Panc1 (cell line): ENCODE results near the gene RPA4. TPM values are rescaled to one million over a fixed set of nuclear protein-coding genes. Genes with fewer than 3 reads are reported as not detected.

Experiments used
- ATAC-seq: fragments of 200-7000 bp; cut with Tn5 transposase; 2 replicates; pipeline ENCODE4 v1.9.1; 2020; ENCODE audit warnings: mild to moderate bottlenecking, moderate library complexity
- BruUV-seq: library from RNA; stranded (reverse); fragments of 400-500 nt; replicated peaks from 2 replicates; lab custom pipeline; 2021; lab: Mats Ljungman, UMichigan
- CTCF ChIA-PET: fragments of 300-600 bp; sonication (Branson Sonifier 250); formaldehyde crosslinking; loops from one replicate; lab custom pipeline; 2022; ENCODE audit warnings: antibody characterized with exemption; lab: Charles Lee
- POLR2A ChIA-PET: fragments of 300-600 bp; sonication (Branson Sonifier 250); formaldehyde crosslinking; loops from one replicate; lab custom pipeline; 2022; ENCODE audit warnings: antibody characterized with exemption; lab: Charles Lee
- DNase-seq: peaks from one replicate; pipeline ENCODE4 v3.0.0-alpha.2; 2010; ENCODE audit warnings: low read depth, low spot score
- H3K27ac ChIP-seq: 2 replicates; pipeline ENCODE4 v1.5.1; 2011; ENCODE audit warnings: mild to moderate bottlenecking, low read length, inconsistent platforms
- H3K27me3 ChIP-seq: fragments of 200-500 bp; sonication (Bioruptor generic); 2 replicates; pipeline ENCODE4 v1.6.0; 2014; ENCODE audit warnings: low read length, inconsistent platforms; ENCODE audit not compliant: control insufficient read depth, insufficient read depth
- H3K36me3 ChIP-seq: fragments of 200-500 bp; sonication (Bioruptor generic); 2 replicates; pipeline ENCODE4 v1.5.1; 2014; ENCODE audit warnings: inconsistent platforms, mild to moderate bottlenecking, low read length, moderate library complexity; ENCODE audit not compliant: control insufficient read depth, insufficient read depth
- H3K4me1 ChIP-seq: 2 replicates; pipeline ENCODE4 v1.5.1; 2011; ENCODE audit warnings: inconsistent platforms, mild to moderate bottlenecking, low read length, moderate library complexity; ENCODE audit not compliant: control insufficient read depth, insufficient read depth
- H3K4me3 ChIP-seq, 2 experiments: 2 replicates each; pipeline ENCODE4 v1.5.1; 2011 to 2012; ENCODE audit warnings: low read depth in 2 of 2, low read length in 2 of 2, mild to moderate bottlenecking in 2 of 2, inconsistent platforms in 1 of 2, moderate library complexity in 1 of 2
- H3K9me3 ChIP-seq: fragments of 200-500 bp; sonication (Bioruptor generic); 2 replicates; pipeline ENCODE4 v1.5.1; 2014; ENCODE audit warnings: low read depth, mild to moderate bottlenecking, inconsistent platforms, low read length, moderate library complexity; ENCODE audit not compliant: control insufficient read depth, insufficient read depth
- CTCF ChIP-seq: fragments of 450-650 bp; IDR thresholded peaks from 2 replicates; pipeline ENCODE4 v1.5.1; 2017; ENCODE audit warnings: mild to moderate bottlenecking
- POLR2AphosphoS5 ChIP-seq: IDR thresholded peaks from 2 replicates; pipeline ENCODE4 v1.6.1; 2012; ENCODE audit warnings: mild to moderate bottlenecking, low read depth, low read length, moderate library complexity
- REST ChIP-seq, 2 experiments: IDR thresholded peaks; 2 replicates each; pipeline ENCODE4 v1.6.1; 2011 to 2012; ENCODE audit warnings: low read depth in 2 of 2, control low read depth in 1 of 2, low read length in 1 of 2, mild to moderate bottlenecking in 1 of 2, moderate library complexity in 1 of 2; ENCODE audit not compliant: insufficient read depth in 1 of 2
- SIN3A ChIP-seq: IDR thresholded peaks from 2 replicates; pipeline ENCODE4 v1.6.1; 2012; ENCODE audit warnings: low read depth, mild to moderate bottlenecking, low read length, moderate library complexity, borderline replicate concordance; ENCODE audit not compliant: insufficient read depth
- TCF7L2 ChIP-seq: IDR thresholded peaks from 2 replicates; pipeline ENCODE4 v1.6.1; 2011; ENCODE audit warnings: mild to moderate bottlenecking, low read depth, low read length, inconsistent platforms
- in situ Hi-C: cut with HindIII; loops from 2 replicates; pipeline ENCODE4 v1.10.0; 2016; ENCODE audit warnings: low sequenced_read_pairs, low pct_unique_long_range_greater_than_20kb
- intact Hi-C: fragments of 100-400 bp; cut with micrococcal nuclease; formaldehyde crosslinking; loops from one replicate; pipeline ENCODE4 v1.10.0; 2022; ENCODE audit not compliant: unreplicated experiment
- total RNA-seq: library from RNA; stranded (reverse); gene quantifications from one replicate; pipeline ENCODE4 v1.2.1, GENCODE V29; 2021; ENCODE audit not compliant: unreplicated experiment

The RPA4 gene
- total RNA-seq, 1 experiment from 2014 or later: 0.23 TPM

GRCh38 chrX:96838537-96838936, 45.2 kb upstream of the RPA4 start:
- ChIA-PET POLR2A (no interaction called here), CTCF (no interaction called here)
- intact Hi-C loops (no loop called here), in situ Hi-C loops (no loop called here)
- no TSS peak for BruUV-seq
- ATAC-seq (no peak), DNase-seq (no peak)
- TF ChIP-seq POLR2AphosphoS5: no peak
- no peak for TF ChIP-seq CTCF
- TF ChIP-seq REST (IDR thresholded peaks at IDR 0.05; ENCODE audit: insufficient read depth in 1 of 2, low read depth in 2 of 2, low read length in 1 of 2): no peak
- no peak for TF ChIP-seq SIN3A
- H3K9me3 ChIP-seq: no peaks in the 10 kb centered on the region
- no peaks in the 10 kb centered on the region for H3K4me1 ChIP-seq
- H3K4me3 ChIP-seq: no peak overlapping the region
- no peaks in the 10 kb centered on the region for H3K27me3 ChIP-seq
- H3K36me3 ChIP-seq: no peaks in the 10 kb centered on the region
- no peak overlapping the region for H3K27ac ChIP-seq

GRCh38 chrX:96841325-96841724, 42.4 kb upstream of the RPA4 start:
- BruUV-seq: no TSS peak

More at GRCh38 chrX:96841325-96841724, 42.4 kb upstream of the RPA4 start:
- no peak for ATAC-seq
- ChIA-PET CTCF (no interaction called here), POLR2A (no interaction called here)
- TF ChIP-seq REST (IDR thresholded peaks at IDR 0.05; ENCODE audit: insufficient read depth in 1 of 2, low read depth in 2 of 2, low read length in 1 of 2): no peak
- TF ChIP-seq POLR2AphosphoS5: no peak
- no peak for TF ChIP-seq CTCF
- no peak for TF ChIP-seq SIN3A
- TF ChIP-seq TCF7L2: no peak
- H3K9me3 ChIP-seq: no peaks in the 10 kb centered on the region
- intact Hi-C loops: no loop called here
- no peak overlapping the region for H3K4me3 ChIP-seq
- no peak for DNase-seq
- in situ Hi-C loops: no loop called here
- H3K27ac ChIP-seq: no peak overlapping the region
- H3K4me1 ChIP-seq: no peaks in the 10 kb centered on the region
- H3K36me3 ChIP-seq: no peaks in the 10 kb centered on the region
- no peaks in the 10 kb centered on the region for H3K27me3 ChIP-seq
